ENCODE data around the gene FBXW9. TPM values are rescaled to one million over a fixed set of nuclear protein-coding genes. Genes with fewer than 3 reads are reported as not detected.

The FBXW9 gene
- total RNA-seq, 1 experiment from 2014 or later, result 14.0 TPM

- TF ChIP-seq EZH2phosphoT487 (IDR thresholded peaks at IDR 0.05; ENCODE audit: borderline replicate concordance), result no peak
Measured at GRCh38 chr19:12641456-12641855, 55.0 kb downstream of the FBXW9 start (continued).

GRCh38 chr19:12639901-12640613 is 56.4 kb downstream of the FBXW9 start:
- DNase-seq (ENCODE audit: low read depth, low spot score) (peak; percentile 16), ATAC-seq (peak; percentile 91)
- Histone ChIP-seq H3K9ac (ENCODE audit: low read length) (no peak overlapping the region), H3K9me3 (ENCODE audit: control insufficient read depth in 1 of 2, insufficient read depth in 1 of 2, low read depth in 1 of 2, low read length in 2 of 2) (peaks cover 0 to 4% of the 10 kb centered on the region in 2 experiments; a peak in 1 of 4 replicates), H3K36me3 (ENCODE audit: control insufficient read depth in 1 of 2, insufficient read depth in 2 of 2, low read length in 2 of 2) (no peaks in the 10 kb centered on the region), H3K9me2 (ENCODE audit: insufficient read depth) (no peaks in the 10 kb centered on the region), H3K4me2 (ENCODE audit: low read length) (no peak overlapping the region), H3K4me3 (replicated peaks in 1 of 2; ENCODE audit: low read depth in 1 of 2, low read length in 2 of 2) (no peak overlapping the region), H4K20me1 (ENCODE audit: insufficient read depth) (no peaks in the 10 kb centered on the region), H2AFZ (ENCODE audit: low read depth, low read length, poor library complexity, severe bottlenecking) (no peak overlapping the region), H3K27me3 (ENCODE audit: insufficient read depth, low read length) (no peaks in the 10 kb centered on the region), H3K79me2 (ENCODE audit: insufficient read depth, low read length) (no peaks in the 10 kb centered on the region), H3K27ac (ENCODE audit: low read depth, low read length) (no peak overlapping the region), H3K4me1 (ENCODE audit: control insufficient read depth in 1 of 2, insufficient read depth in 2 of 2, low read length in 2 of 2) (no peaks in the 10 kb centered on the region)
- ChIA-PET POLR2A (no interaction called here), CTCF (interaction anchor here (0.6 to 0.7 kb wide), 2 partner anchors 41 to 1359 kb away, joined by 3 to 4 read pairs; partner anchors contain the start of gene DHPS), RAD21 (ENCODE audit: low non-redundant PET in 1 of 2, low total read pairs in 2 of 2, uncharacterized antibody in 2 of 2, unreplicated experiment in 2 of 2) (no interaction called here)
- intact Hi-C loops (cut with micrococcal nuclease), result no loop called here
- TF ChIP-seq RAD21 (IDR thresholded peaks at IDR 0.05; ENCODE audit: low read depth) (peak; percentile 38), CTCF (IDR thresholded peaks at IDR 0.05 in 2 of 3, conservative IDR thresholded peaks at IDR 0.05 in 1 of 3; ENCODE audit: borderline replicate concordance in 1 of 3, insufficient read depth in 1 of 3, low read depth in 2 of 3, low read length in 2 of 3) (peak in 2 of 3 experiments; percentile 52 to 57; a peak in 4 of 6 replicates), POLR2AphosphoS5 (IDR thresholded peaks at IDR 0.05; ENCODE audit: low read depth, low read length) (no peak)
- BruUV-seq (replicated peaks), result no TSS peak

Other genes with a start within 250 kb of the FBXW9 start
- not detected for gene ZNF709, start 211.8 kb downstream of the FBXW9 start, total RNA-seq (2021; ENCODE audit: unreplicated experiment)
- 6.1 TPM for gene ZNF564, start 145.1 kb downstream of the FBXW9 start, total RNA-seq (2021; ENCODE audit: unreplicated experiment)
- gene ZNF490, start 85.8 kb downstream of the FBXW9 start, total RNA-seq (2021; ENCODE audit: unreplicated experiment), result 5.8 TPM
- 21.2 TPM for gene ZNF791, start 85.7 kb downstream of the FBXW9 start, total RNA-seq (2021; ENCODE audit: unreplicated experiment)
- 48.3 TPM for gene MAN2B1, start 29.9 kb downstream of the FBXW9 start, total RNA-seq (2021; ENCODE audit: unreplicated experiment)
- gene WDR83, start 29.8 kb downstream of the FBXW9 start, total RNA-seq (2021; ENCODE audit: unreplicated experiment), result 20.1 TPM
- gene DHPS, start 14.8 kb downstream of the FBXW9 start, total RNA-seq (2021; ENCODE audit: unreplicated experiment), result 134 TPM
- gene GNG14, start 8.6 kb downstream of the FBXW9 start, total RNA-seq (2021; ENCODE audit: unreplicated experiment), result not detected
- gene TNPO2, start 27.3 kb upstream of the FBXW9 start, total RNA-seq (2021; ENCODE audit: unreplicated experiment), result 81.8 TPM
- 155 TPM for gene TRIR, start 38.1 kb upstream of the FBXW9 start, total RNA-seq (2021; ENCODE audit: unreplicated experiment)
- 77.6 TPM for gene GET3, start 40.9 kb upstream of the FBXW9 start, total RNA-seq (2021; ENCODE audit: unreplicated experiment)
- 0.10 TPM for gene BEST2, start 55.2 kb upstream of the FBXW9 start, total RNA-seq (2021; ENCODE audit: unreplicated experiment)
- gene HOOK2, start 78.9 kb upstream of the FBXW9 start, total RNA-seq (2021; ENCODE audit: unreplicated experiment), result 96.3 TPM
- 194 TPM for gene JUNB, start 94.9 kb upstream of the FBXW9 start, total RNA-seq (2021; ENCODE audit: unreplicated experiment)
- 387 TPM for gene PRDX2, start 105.2 kb upstream of the FBXW9 start, total RNA-seq (2021; ENCODE audit: unreplicated experiment)
- gene THSD8, start 105.4 kb upstream of the FBXW9 start, total RNA-seq (2021; ENCODE audit: unreplicated experiment), result 33.3 TPM
- 54.5 TPM for gene RNASEH2A, start 110.0 kb upstream of the FBXW9 start, total RNA-seq (2021; ENCODE audit: unreplicated experiment)
- 25.1 TPM for gene RTBDN, start 137.9 kb upstream of the FBXW9 start, total RNA-seq (2021; ENCODE audit: unreplicated experiment)
- 28.9 TPM for gene MAST1, start 141.9 kb upstream of the FBXW9 start, total RNA-seq (2021; ENCODE audit: unreplicated experiment)
- gene DNASE2, start 184.8 kb upstream of the FBXW9 start, total RNA-seq (2021; ENCODE audit: unreplicated experiment), result 36.6 TPM
- gene KLF1, start 190.6 kb upstream of the FBXW9 start, total RNA-seq (2021; ENCODE audit: unreplicated experiment), result not detected
- 23.2 TPM for gene GCDH, start 194.5 kb upstream of the FBXW9 start, total RNA-seq (2021; ENCODE audit: unreplicated experiment)
- 0.25 TPM for gene SYCE2, start 222.7 kb upstream of the FBXW9 start, total RNA-seq (2021; ENCODE audit: unreplicated experiment)
- gene FARSA, start 237.1 kb upstream of the FBXW9 start, total RNA-seq (2021; ENCODE audit: unreplicated experiment), result 129 TPM
- gene CALR, start 242.0 kb upstream of the FBXW9 start, total RNA-seq (2021; ENCODE audit: unreplicated experiment), result 739 TPM
- gene RAD23A, start 249.2 kb upstream of the FBXW9 start, total RNA-seq (2021; ENCODE audit: unreplicated experiment), result 163 TPM